Measurements from ENCODE around the gene ACSBG1.

- TF ChIP-seq EZH2phosphoT487 (IDR thresholded peaks at IDR 0.05; ENCODE audit: insufficient read depth, low read depth) (no peak), EZH2 (IDR thresholded peaks at IDR 0.05; ENCODE audit: insufficient read depth, poor library complexity, severe bottlenecking) (no peak)
Measured at GRCh38 chr15:78282324-78282723, 48.0 kb upstream of the ACSBG1 start.

Measured in GM23248 (cell line).